Ammon's horn (tissue), 1 donor: ENCODE measurements around the gene SFTA2.

ENCODE experiments used
- DNase-seq: peaks from one replicate; pipeline ENCODE4 v3.0.0-alpha.2; 2016; ENCODE audit warnings: low spot score

SFTA2 gene

DNA sequence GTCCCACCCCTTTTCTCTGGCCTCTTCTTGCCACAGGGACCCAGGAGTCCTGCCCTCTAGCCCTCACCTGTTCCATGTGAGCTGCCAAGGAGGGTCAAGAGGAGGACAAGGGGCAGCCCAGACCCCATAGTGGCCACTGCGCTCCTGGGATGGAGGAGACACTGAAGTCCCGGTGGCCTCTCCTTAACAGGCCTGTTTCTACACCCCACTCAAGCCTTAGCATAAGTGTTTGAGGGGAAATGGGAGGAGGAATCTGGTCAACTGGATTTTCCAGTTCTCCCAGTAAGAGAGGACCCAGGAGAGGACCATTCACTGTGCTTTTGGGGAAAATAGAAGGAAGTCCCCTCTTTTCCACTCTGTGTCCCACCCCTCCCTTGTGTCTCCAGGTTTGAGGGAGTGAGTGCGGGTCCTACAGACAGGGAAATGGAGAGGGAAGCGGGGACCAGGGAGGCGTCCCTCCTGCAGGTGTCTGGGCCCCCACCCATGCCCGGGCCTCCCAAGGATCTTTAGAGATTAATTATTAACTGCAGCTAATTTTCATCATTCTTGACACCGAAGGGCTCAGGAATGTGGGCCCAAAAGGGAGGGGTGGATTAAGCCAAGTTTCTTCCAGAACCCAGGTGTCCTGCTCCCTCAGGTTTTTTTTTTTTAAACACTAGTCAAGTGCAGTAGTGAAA, at the start of gene SFTA2:
Gene SFTA2, minus strand, starts transcription at position 202 of the 677 bp plus-strand sequence. Its CDS starts 74 bp downstream, at position 128.
- DNase-seq: no peak

DNA sequence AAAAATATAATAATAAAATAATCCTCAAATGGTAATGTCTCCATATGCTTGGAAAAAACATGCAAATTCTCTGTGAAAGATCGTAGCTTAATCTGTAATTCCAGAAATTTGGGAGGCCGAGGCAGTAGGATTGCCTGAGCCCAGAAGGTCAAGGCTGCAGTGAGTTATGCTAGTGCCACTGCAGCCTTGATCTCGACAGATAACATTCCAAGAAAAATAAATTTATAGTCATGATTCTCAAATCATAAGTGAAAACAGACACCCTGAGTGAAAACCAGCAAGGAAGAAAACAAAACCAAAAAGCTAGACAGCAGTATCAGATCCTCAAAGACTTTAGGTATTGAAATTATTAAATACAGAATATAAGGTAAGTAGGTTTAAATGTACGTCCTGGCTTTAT, 47.7 kb upstream of the SFTA2 start:
- no peak for DNase-seq

DNA sequence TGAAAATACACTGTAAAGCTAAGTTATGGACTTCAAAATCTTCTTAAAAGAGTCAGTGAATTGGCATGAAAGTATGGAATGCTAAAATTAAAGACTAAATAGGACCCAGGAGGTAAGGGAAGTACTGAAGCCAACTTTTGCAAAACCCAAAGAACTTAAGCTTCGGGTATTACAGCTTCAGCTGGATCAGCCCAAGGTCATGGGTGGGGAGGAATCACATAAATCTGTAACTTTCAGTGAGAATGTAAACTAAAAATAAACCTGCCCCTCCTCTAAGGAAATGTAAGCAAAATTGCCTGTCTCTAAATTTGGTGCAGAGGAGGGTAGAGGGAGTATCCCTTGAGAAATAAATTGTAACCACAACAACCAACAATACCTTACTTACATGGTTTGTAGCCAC, 47.2 kb upstream of the SFTA2 start:
- no peak for DNase-seq

DNA sequence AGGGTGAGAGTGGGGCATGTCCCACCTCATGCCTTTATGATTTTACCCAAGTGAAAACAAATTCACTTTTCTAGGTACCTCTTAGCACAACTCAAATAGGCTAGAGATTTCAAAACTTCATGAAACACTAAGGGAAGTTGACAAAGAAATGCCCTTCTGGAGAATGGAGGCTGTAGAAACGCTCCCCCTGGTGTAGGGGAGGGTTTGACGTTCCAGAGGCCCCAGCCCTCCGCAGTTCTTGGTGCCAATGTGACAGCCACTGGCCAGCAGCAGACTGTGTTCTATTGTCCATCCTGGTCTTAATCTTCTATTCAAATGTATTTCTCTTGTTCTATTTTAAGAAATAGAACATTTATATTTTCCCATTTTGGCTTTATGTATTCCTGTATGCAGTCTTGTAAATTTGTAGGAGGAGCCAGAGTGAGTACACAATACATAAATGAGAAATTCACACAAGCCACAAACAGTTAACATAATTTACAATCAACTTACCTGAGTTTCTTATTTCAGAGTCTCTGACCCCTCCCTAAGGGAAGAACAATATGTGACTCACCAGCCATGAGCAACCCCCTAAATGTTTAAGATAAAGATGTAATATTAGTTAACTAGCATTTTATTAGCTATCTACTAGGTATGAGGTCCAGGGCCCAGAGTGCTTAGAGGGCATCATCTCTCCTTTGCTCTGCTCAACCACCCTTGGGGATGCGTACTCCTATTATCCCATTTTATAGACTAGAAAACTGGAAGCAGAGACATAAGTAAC, 42.7 kb upstream of the SFTA2 start:
- no peak for DNase-seq

DNA sequence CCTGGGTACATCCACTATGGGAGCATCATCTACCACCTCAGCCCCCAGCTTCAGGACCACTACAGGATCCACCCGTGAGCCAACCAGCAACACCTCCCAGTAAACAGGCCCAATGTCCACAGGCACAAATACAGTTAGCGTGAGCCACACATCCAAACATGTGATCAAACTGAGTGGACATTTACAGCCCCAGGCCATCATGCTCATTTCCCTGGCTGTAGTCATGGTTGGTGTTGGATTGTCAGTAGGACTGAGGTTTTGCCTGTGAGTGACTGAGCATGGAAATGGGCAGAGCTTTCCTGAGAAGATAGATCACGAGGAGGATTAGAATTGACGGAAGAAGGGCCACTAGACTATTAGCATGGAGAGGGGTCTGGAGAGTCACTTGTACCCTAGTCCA, 40.8 kb upstream of the SFTA2 start:
- DNase-seq: no peak

DNA sequence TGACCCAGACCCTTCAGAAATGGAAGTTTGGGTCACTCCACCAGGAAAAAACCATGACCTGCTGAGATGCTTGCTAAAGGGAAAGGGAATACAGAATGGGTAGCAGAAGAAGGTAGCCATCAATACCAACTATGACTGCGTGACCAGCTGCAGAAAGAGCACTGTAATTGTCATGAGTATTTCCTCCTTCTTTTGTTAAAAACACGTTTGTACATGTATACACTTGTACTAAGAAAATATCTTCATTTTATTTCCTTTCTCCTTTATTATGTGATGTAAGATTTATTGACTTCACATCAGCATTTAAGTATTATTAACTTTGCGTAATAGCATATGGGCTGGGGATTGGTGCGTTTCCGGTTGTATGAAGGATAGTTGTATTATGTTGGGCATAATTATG, 39.0 kb upstream of the SFTA2 start:
- no peak for DNase-seq

DNA sequence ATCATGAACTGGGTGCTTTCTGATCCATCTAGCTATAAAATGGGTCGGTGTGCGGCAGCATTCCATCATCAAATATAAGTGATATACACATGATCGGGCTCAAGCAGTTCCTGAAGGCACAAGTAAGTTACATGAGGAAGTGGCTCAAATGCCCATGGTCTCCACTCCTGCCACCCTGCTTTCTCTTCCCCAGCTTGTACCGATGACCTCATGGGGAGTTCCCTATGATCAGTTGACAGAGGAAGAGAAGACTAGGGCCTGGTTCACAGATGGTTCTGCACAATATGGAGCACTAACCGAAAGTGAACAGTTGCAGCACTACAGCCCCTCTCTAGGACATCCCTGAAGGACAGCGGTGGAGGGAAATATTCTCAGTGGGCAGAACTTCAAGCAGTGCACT, 37.2 kb upstream of the SFTA2 start:
- peak; percentile 42 for DNase-seq

DNA sequence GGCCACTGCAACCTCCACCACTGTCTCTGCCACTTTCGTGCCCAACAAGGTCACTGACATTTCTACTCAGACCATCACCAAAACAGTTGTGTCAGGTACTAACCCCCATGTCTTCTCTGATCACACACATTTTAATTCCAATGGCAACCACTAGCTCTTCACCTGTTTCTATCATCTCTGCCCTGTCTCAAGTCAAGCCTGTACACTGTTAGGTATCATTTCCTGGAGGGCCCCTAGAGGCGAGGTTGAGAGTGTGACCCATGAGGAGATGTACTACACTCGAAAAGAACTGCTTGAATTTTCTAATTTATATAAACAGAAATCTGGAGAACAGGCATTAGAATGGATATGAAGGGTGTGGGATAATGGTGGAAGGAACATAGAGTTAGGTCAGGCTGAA, 34.2 kb upstream of the SFTA2 start:
- DNase-seq: no peak

DNA sequence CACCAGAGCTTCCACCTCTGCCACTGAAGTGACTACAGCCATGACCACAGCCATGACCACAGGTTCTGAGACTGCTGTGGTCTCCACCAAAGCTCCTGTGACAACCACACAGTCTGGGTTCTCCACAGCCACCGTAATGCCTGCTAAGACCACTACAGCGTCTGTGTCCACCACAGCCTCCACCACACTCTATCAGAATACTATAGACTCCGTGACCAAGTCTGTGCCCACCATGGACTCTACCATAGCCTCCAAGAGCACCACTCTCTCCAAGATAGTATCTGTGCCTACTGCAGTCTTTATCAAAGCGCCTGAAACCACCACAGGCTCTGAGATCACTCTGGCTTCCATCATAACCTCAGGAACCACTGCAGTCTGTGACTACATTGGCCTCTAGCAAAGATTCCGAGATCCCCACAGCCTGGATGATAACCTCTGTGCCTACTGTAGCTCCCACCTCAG, 33.2 kb upstream of the SFTA2 start:
- no peak for DNase-seq

DNA sequence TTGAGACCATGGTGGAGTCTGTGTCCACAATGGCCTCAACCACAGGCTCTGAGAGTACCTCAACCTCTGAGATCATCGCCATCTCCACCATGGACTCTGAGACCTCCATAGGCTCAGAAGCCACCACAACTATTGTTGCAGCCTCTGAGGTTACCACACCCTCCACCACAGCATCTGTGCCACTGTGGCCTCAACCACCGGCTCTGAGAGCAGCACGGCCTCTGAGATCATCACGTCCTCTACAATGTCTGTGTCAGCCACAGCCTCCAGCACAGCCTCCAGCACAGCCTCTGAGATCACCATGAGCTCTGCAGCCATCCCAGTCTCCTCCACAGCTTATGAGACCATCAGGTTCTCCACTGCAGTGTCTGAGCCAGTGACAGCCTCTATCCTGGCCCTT, 32.1 kb upstream of the SFTA2 start:
- DNase-seq: no peak

DNA sequence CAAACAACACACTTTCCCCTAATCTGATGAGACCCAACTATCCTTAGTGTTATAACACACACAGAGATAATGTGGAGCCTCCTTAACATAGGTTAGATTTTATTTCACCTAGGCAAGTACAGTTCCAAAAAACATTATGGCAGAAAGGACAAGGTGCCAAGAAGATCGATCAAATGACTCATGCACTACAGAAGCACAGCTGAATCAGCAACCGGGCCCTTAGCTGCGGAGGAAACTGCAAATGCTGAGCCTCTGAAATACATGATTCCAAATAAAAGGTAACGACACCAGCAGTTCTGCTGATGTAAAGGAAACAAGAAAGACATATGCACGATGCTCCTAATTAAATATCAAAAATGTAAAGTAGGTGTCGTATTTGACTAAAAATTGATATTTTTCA, 31.7 kb upstream of the SFTA2 start:
- peak; percentile 21 for DNase-seq

DNA sequence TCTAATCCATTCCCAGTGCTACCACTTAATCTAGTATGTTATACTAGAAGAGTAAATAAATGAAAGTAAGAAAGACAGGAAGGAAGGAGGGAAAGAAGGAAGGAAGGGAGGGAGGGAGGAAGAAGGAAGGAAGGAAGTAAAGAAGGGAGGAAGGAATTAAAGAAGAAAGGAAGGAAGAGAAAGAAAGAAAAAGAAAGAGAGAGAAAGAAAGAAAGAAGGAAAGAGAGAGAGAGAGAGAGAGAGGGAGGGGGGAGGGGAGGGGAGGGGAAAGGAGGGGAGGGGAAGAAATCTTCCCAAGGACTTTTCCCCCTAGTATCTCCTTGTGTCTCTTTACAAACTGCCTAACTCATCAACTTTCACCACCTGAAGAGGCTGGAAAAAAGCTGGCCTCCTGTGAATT, 30.7 kb upstream of the SFTA2 start:
- DNase-seq: no peak

DNA sequence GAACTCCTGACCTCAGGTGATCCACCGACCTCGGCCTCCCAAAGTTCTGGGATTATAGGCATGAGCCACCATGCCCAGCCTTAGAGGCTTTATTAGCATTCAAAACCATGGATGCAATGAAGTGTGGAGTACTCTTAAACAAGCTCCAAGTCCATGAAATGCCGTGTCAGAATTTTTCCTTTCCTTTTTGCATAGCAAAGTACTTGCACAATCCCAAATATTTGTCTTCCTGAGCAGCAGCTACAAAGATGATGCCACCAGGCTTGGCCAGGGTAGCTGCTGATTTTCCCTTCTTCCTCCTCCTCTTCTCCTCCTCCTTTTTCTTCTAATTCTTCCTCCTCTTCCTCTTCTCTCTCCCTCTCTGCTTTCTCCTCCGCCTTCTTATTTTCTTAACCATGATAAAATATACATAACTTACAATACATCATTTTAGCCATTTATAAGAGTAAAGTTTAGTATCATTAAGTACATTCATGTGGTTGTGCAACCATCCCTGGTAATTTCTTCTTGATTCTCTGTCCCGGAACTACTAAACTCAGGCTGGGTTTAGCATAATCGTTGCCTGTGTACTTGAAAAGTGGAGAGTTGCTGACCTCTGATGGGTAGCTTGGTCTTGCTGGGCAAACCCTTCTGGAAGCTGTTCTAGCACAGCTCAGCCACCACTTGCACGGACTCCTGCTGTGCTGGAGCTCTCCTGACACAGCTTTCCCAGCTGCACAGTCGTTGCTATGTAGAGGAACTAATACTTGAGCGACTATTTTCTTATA, 29.1 kb upstream of the SFTA2 start:
- no peak for DNase-seq

DNA sequence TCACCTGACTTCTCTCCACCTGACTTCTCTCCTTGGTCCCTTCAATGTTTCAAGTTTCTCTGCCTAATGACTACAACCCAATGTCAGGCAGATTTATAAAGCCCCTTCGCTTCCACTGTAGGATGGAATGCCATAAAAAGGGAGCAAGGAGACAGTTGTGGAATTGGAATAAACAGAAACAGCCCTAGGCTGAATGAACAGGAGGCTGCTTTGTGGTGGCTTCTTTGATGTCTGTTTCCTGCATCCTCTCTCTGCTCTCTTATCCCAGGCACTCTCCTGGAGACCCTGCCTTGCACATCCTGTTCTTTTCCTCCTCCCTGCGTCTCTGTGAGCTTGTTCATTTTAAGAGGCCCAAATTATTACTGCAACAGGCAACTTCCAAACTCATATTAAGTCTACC, 25.7 kb upstream of the SFTA2 start:
- DNase-seq: no peak

DNA sequence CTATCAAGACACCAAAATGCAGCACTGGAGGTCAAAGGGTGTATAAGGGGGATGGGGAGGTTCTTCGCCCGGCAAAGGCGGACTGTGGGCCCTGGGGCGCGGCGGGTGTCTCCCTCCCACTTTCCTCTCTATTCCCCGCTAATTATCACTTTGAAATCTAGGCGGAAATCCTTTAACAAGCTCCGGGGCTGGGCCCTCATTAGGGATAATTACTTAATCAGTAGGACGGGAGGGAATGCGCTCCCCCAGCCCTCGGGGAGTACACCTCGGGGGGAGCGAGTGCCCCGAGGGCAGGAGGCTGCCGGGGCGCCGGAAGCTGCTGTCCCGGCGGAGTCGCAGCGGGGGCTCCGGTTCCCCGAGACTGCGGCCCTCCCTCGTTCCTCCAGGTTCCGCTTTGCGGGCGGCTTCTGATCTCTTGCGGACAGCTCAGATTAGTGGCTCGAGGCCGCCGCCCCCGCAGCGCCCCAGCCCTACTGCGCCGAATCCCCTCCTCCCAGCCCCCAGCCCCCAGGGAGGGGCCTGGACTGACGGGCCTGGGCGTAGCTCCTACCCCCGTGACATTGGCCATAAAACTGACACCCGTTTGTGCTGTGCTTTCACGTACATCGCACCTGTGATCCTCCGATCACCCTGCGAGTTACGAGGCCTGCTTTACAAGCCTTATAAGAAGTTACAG, 23.5 kb upstream of the SFTA2 start:
- DNase-seq: peak; percentile 29

DNA sequence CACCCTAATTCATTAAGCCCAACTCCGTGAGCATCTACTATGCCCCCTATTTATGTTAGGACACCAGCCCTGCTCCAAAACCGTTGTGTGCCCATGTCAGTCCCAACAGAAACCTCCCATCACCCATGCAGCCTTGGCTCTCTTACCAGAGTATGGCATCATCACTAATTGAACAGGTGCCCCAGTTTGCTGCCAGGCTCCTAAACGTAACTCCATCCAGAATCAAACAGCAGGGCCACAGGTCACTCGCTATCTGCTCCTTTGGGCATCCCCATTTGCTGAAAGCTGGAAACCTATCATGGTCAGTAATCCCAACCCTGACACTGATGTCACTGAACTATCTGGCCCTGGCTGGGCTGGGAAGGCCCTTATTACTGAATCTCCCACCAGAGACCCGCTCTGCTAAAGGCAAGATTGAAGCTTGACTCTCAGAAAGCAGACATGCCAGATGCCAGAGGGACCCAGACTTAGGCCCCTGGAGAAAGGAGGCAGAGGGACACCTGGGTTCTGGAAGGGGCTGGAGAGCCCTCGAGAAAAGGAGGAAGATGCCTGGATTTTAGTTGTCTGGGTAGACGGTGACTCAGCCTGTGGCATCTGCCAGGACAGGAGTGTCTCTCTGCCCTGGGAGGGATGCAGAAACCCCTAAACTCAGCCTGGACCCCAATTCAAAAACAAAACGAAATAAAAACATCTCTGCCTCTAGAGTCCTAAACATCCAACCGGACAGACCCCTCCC, 22.8 kb upstream of the SFTA2 start:
- no peak for DNase-seq

DNA sequence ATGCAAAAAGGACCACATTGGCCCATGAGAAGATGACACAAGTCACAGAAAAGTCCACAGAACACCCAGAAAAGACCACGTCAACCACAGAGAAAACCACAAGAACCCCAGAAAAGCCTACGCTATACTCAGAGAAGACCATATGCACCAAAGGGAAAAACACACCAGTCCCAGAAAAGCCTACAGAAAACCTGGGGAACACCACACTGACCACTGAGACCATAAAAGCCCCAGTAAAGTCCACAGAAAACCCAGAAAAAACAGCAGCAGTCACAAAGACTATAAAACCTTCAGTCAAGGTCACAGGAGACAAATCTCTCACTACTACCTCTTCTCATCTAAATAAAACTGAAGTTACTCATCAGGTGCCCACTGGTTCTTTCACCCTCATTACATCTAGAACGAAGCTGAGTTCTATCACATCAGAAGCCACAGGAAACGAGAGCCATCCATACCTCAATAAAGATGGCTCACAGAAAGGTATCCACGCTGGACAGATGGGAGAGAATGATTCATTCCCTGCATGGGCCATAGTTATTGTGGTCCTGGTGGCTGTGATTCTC, 20.0 kb upstream of the SFTA2 start:
- no peak for DNase-seq

DNA sequence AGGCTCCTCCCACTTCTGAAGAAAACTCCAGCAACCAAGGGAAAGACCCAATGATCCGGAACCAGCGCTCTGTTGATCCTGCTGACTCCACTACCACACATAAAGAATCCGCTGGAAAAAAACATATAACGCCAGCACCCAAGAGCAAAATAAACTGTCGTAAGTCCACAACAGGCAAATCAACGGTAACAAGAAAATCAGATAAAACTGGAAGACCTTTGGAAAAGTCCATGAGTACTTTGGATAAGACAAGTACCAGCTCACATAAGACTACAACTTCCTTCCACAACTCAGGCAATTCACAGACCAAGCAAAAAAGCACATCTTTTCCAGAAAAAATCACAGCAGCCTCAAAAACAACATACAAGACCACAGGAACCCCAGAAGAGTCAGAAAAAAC, 16.8 kb upstream of the SFTA2 start:
- DNase-seq: no peak

DNA sequence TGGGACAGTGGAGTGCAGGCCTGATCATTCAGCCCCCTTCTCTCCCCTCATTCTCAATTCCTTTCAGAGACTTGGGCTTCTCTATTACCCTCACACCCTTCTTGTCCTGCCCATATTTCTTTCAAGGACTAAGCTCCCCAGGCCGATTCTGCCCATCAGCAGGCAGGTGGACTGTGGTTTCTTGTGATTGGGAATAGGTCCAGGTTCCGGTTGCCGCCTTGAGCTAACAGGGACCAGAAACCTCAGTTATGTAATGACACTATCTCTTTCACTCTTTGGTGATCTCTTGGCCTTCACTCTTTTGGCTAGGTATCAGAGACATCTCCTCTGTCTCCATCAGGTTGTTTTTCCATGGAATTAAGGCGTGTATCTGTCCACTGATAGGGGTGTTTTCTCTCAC, 15.3 kb upstream of the SFTA2 start:
- no peak for DNase-seq

DNA sequence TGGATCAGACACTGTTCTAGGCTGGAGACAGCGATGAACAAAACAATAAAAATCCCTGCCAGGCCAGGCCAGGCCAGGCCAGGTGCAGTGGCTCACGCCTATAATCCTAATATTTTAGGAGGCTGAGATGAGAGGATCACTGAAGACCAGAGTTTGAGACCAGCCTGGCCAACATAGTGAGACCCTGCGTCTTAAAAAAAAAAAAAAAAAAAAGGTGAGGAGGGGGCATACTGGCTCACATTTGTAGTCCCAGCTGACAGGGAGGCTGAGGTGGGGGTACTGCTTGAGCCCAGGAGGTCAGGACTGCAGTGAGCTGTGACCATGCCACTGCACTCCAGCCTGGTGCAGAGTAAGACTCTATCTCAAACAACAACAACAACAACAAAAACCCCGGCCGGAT, 13.3 kb upstream of the SFTA2 start:
- DNase-seq: no peak

DNA sequence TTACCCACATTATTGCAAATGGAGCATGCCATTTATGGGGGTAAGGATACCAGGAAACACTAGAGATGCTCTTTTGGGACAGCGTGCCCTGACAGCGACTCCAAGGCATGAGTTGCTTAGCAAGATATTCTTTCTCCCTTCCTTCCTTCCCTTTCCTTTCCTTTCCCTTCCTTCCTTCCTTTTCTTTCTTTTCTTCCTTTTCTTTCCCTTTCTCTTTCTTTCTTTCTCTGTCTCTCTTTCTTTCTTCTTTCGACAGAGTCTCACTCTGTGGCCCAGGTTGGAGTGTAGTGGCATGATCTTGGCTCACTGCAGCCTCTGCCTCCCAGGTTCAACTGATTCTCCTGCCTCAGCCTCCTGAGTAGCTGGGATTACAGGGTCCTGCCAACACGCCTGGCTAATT, 12.1 kb upstream of the SFTA2 start:
- DNase-seq: no peak
